Neural cell (in vitro differentiated cells): ENCODE measurements around the gene HIPK2. TPM values are rescaled to one million over a fixed set of nuclear protein-coding genes. Genes with fewer than 3 reads are reported as not detected.

Source experiments
- H2AFZ ChIP-seq: fragments of 200-600, 300-800 bp; sonication (generic), shearing (Covaris generic); 2 replicates; pipeline ENCODE4 v1.6.0; 2014; ENCODE audit warnings: low read depth, mild to moderate bottlenecking, antibody characterized with exemption, low read length, moderate library complexity
- H3F3A ChIP-seq: fragments of 200-600 bp; shearing (Covaris generic); 2 replicates; pipeline ENCODE4 v1.6.1; 2016; ENCODE audit warnings: mild to moderate bottlenecking, moderate library complexity, mixed read lengths, antibody characterized with exemption, low read length; ENCODE audit not compliant: insufficient read depth, poor library complexity, severe bottlenecking
- H3K27ac ChIP-seq: fragments of 200-600, 300-800 bp; sonication (generic), shearing (Covaris generic); 2 replicates; pipeline ENCODE4 v1.5.1; 2014; ENCODE audit warnings: mild to moderate bottlenecking, low read length, moderate library complexity
- H3K27me3 ChIP-seq: fragments of 300-800, 200-600 bp; sonication (generic), shearing (Covaris generic); 2 replicates; pipeline ENCODE4 v1.6.0; 2014; ENCODE audit warnings: mild to moderate bottlenecking, low read depth, low read length, moderate library complexity; ENCODE audit not compliant: insufficient read depth
- H3K36me3 ChIP-seq: fragments of 300-800, 200-600 bp; sonication (generic), shearing (Covaris generic); 2 replicates; pipeline ENCODE4 v1.5.1; 2014; ENCODE audit warnings: mild to moderate bottlenecking, antibody characterized with exemption, low read length, moderate library complexity; ENCODE audit not compliant: insufficient read depth
- H3K4me2 ChIP-seq: fragments of 300-800, 200-600 bp; sonication (generic), shearing (Covaris generic); 2 replicates; pipeline ENCODE4 v1.6.0; 2014; ENCODE audit warnings: mild to moderate bottlenecking, low read length
- H3K4me3 ChIP-seq: fragments of 300-800, 200-600 bp; sonication (generic), shearing (Covaris generic); 2 replicates; pipeline ENCODE4 v1.5.1; 2014; ENCODE audit warnings: mild to moderate bottlenecking, low read length, moderate library complexity
- H3K79me2 ChIP-seq: fragments of 200-600 bp; shearing (Covaris generic); replicated peaks from 2 replicates; pipeline ENCODE4 v1.6.0; 2014; ENCODE audit warnings: mild to moderate bottlenecking, low read length, moderate library complexity; ENCODE audit not compliant: insufficient read depth
- H3K9ac ChIP-seq: fragments of 300-800, 200-600 bp; sonication (generic), shearing (Covaris generic); 2 replicates; pipeline ENCODE4 v1.6.1; 2016; ENCODE audit warnings: mild to moderate bottlenecking, low read length, mixed read lengths
- H3K9me2 ChIP-seq: fragments of 200-600 bp; shearing (Covaris generic); 2 replicates; pipeline ENCODE4 v1.6.1; 2016; ENCODE audit warnings: mild to moderate bottlenecking, low read length, mixed read lengths; ENCODE audit not compliant: insufficient read depth
- H3K9me3 ChIP-seq: fragments of 200-600, 300-800 bp; sonication (generic), shearing (Covaris generic); 2 replicates; pipeline ENCODE4 v1.6.1; 2016; ENCODE audit warnings: mild to moderate bottlenecking, mixed run types, low read length, moderate library complexity, mixed read lengths
- H4K20me1 ChIP-seq: fragments of 200-600 bp; shearing (Covaris generic); 2 replicates; pipeline ENCODE4 v1.6.1; 2016; ENCODE audit warnings: mild to moderate bottlenecking, mixed run types; ENCODE audit not compliant: insufficient read depth
- EP300 ChIP-seq: fragments of 450-650 bp; conservative IDR thresholded peaks from 2 replicates; pipeline ENCODE4 v1.6.1; 2014; ENCODE audit warnings: antibody characterized with exemption, mild to moderate bottlenecking, moderate library complexity; ENCODE audit not compliant: poor library complexity, severe bottlenecking
- EZH2 ChIP-seq: fragments of 200-600, 300-800 bp; shearing (Covaris generic), sonication (generic); IDR thresholded peaks from 2 replicates; pipeline ENCODE4 v1.6.1; 2014; ENCODE audit warnings: antibody characterized with exemption, low read length, borderline replicate concordance, mild to moderate bottlenecking; ENCODE audit not compliant: insufficient read depth, poor library complexity, severe bottlenecking
- MXI1 ChIP-seq: fragments of 450-650 bp; conservative IDR thresholded peaks from 2 replicates; pipeline ENCODE4 v1.6.1; 2014; ENCODE audit warnings: antibody characterized with exemption, mild to moderate bottlenecking; ENCODE audit not compliant: poor library complexity, severe bottlenecking
- POLR2AphosphoS5 ChIP-seq: IDR thresholded peaks from 2 replicates; pipeline ENCODE4 v1.6.1; 2012
- RAD21 ChIP-seq: fragments of 450-650 bp; conservative IDR thresholded peaks from 2 replicates; pipeline ENCODE4 v1.6.1; 2014; ENCODE audit warnings: antibody characterized with exemption, mild to moderate bottlenecking, moderate library complexity
- SMC3 ChIP-seq: fragments of 450-650 bp; conservative IDR thresholded peaks from 2 replicates; pipeline ENCODE4 v1.6.1; 2014; ENCODE audit warnings: antibody characterized with exemption, mild to moderate bottlenecking, moderate library complexity; ENCODE audit not compliant: poor library complexity
- TAF1 ChIP-seq: IDR thresholded peaks from 2 replicates; pipeline ENCODE4 v1.6.1; 2012; ENCODE audit warnings: low read depth
- polyA plus RNA-seq: library from polyadenylated mRNA; depleted of rRNA; stranded (reverse); fragments of >200 nt; gene quantifications from 2 replicates; pipeline ENCODE4 v1.2.3, GENCODE V29; 2014
- TF ChIP-seq, protein P1 (sequence below): IDR thresholded peaks from 2 replicates; pipeline ENCODE4 v1.6.1; 2012; ENCODE audit warnings: borderline replicate concordance
- TF ChIP-seq, protein P2 (sequence below): fragments of 450-650 bp; IDR thresholded peaks from 2 replicates; pipeline ENCODE4 v1.5.1; 2014; ENCODE audit warnings: antibody characterized with exemption, mild to moderate bottlenecking, moderate library complexity; ENCODE audit not compliant: poor library complexity, severe bottlenecking

The HIPK2 gene
- polyA plus RNA-seq, 1 donor from 2014 or later: 8.5 TPM

DNA sequence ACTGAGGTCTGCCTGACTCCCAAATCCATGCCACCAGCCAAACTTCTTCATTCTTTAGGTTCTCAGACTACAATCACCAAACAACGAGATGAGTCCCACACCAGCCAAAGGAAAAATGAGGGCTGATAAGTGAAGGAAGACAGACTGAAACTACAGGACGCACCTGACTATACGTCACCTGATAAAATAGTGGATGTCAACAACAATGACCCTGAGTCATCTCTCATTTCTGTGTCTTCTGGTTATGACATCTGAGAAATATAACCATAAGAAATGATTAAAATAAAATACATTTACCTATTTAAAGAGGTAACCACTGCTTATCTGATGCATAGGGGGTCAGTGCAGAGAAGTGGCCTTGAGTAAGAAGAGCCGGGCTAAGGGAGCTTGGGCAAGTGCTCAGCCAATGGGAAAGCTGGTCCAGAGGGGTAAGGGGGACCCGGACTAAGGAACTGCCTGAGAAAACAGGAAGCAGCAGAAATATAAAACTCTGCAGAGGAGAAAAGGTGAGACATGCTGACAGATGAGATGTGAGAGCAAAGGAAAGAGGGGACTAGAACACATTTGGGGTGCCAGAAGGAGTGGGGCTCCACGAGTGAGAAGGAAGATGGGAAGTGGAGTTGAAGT, 51.8 kb downstream of the HIPK2 start:
- Histone ChIP-seq H3K36me3 (no peaks in the 10 kb centered on the region), H3K4me2 (no peak overlapping the region), H2AFZ (no peak overlapping the region), H3K27ac (no peak overlapping the region), H3K9me3 (no peaks in the 10 kb centered on the region), H3K9ac (no peak overlapping the region), H3K27me3 (no peaks in the 10 kb centered on the region), H3K9me2 (no peaks in the 10 kb centered on the region), H4K20me1 (no peaks in the 10 kb centered on the region), H3K79me2 (peaks cover 59% of the 10 kb centered on the region), H3K4me3 (no peak overlapping the region), H3F3A (no peaks in the 10 kb centered on the region)
- TF ChIP-seq, protein P1, sequence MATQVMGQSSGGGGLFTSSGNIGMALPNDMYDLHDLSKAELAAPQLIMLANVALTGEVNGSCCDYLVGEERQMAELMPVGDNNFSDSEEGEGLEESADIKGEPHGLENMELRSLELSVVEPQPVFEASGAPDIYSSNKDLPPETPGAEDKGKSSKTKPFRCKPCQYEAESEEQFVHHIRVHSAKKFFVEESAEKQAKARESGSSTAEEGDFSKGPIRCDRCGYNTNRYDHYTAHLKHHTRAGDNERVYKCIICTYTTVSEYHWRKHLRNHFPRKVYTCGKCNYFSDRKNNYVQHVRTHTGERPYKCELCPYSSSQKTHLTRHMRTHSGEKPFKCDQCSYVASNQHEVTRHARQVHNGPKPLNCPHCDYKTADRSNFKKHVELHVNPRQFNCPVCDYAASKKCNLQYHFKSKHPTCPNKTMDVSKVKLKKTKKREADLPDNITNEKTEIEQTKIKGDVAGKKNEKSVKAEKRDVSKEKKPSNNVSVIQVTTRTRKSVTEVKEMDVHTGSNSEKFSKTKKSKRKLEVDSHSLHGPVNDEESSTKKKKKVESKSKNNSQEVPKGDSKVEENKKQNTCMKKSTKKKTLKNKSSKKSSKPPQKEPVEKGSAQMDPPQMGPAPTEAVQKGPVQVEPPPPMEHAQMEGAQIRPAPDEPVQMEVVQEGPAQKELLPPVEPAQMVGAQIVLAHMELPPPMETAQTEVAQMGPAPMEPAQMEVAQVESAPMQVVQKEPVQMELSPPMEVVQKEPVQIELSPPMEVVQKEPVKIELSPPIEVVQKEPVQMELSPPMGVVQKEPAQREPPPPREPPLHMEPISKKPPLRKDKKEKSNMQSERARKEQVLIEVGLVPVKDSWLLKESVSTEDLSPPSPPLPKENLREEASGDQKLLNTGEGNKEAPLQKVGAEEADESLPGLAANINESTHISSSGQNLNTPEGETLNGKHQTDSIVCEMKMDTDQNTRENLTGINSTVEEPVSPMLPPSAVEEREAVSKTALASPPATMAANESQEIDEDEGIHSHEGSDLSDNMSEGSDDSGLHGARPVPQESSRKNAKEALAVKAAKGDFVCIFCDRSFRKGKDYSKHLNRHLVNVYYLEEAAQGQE: no peak
- TF ChIP-seq EP300 (no peak), SMC3 (no peak), EZH2 (no peak), POLR2AphosphoS5 (no peak), TAF1 (no peak), MXI1 (no peak), RAD21 (no peak)
- TF ChIP-seq, protein P2, sequence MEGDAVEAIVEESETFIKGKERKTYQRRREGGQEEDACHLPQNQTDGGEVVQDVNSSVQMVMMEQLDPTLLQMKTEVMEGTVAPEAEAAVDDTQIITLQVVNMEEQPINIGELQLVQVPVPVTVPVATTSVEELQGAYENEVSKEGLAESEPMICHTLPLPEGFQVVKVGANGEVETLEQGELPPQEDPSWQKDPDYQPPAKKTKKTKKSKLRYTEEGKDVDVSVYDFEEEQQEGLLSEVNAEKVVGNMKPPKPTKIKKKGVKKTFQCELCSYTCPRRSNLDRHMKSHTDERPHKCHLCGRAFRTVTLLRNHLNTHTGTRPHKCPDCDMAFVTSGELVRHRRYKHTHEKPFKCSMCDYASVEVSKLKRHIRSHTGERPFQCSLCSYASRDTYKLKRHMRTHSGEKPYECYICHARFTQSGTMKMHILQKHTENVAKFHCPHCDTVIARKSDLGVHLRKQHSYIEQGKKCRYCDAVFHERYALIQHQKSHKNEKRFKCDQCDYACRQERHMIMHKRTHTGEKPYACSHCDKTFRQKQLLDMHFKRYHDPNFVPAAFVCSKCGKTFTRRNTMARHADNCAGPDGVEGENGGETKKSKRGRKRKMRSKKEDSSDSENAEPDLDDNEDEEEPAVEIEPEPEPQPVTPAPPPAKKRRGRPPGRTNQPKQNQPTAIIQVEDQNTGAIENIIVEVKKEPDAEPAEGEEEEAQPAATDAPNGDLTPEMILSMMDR: no peak

DNA sequence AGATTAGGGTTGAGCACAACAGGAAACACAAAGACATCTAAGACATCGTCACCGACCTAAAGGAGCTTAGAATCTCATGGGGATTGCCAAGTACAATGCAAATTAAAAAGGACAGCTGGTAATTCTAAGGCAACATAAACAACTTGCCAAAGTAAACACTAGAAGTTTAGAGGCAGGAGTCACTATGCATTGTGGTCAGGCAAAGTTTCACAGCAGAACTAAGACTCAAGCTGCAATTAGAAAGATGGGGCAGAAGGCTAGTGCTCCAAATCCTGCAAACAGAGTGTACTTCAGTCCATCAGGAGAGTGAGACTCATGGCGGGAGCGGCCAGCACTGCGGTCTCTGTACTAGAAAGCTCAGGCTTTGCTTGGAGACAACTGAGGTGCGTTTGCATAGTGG, 52.7 kb downstream of the HIPK2 start:
- Histone ChIP-seq H2AFZ (no peak overlapping the region), H3K9ac (no peak overlapping the region), H3K9me3 (no peaks in the 10 kb centered on the region), H3K4me3 (no peak overlapping the region), H3K9me2 (no peaks in the 10 kb centered on the region), H3K79me2 (peaks cover 61% of the 10 kb centered on the region), H3K36me3 (no peaks in the 10 kb centered on the region), H3K27me3 (no peaks in the 10 kb centered on the region), H3F3A (no peaks in the 10 kb centered on the region), H4K20me1 (no peaks in the 10 kb centered on the region), H3K4me2 (no peak overlapping the region), H3K27ac (no peak overlapping the region)
- TF ChIP-seq EZH2: no peak

DNA sequence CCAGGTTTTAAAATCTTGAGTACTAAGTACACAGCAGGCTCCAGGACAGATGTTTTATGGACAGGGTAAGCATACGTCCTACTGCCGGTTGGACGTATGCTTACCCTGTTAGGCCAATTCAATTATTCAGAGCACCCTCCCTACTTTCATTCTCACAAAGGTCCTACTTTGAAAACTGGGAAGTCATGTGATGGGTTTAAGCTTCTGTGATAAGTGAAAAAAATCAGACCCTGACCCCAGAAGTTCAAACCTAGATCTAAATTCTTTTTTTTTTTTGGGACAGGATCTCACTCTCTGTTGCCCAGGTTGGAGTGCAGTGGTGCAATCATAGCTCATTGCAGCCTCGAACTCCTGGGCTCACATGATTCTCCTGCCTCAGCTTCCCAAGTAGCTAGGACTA, 55.2 kb downstream of the HIPK2 start:
- H3K27me3 ChIP-seq: no peaks in the 10 kb centered on the region
- no peak overlapping the region for H3K9ac ChIP-seq
- no peak overlapping the region for H3K4me3 ChIP-seq
- no peaks in the 10 kb centered on the region for H3K9me2 ChIP-seq
- H3K27ac ChIP-seq: no peak overlapping the region
- H2AFZ ChIP-seq: no peak overlapping the region
- H3K9me3 ChIP-seq: no peaks in the 10 kb centered on the region
- H3K4me2 ChIP-seq: no peak overlapping the region
- H4K20me1 ChIP-seq: no peaks in the 10 kb centered on the region
- peaks cover 57% of the 10 kb centered on the region for H3K79me2 ChIP-seq
- no peaks in the 10 kb centered on the region for H3F3A ChIP-seq
- H3K36me3 ChIP-seq: no peaks in the 10 kb centered on the region
- TF ChIP-seq, protein P2: no peak
- TF ChIP-seq RAD21 (no peak), MXI1 (no peak), EP300 (no peak), POLR2AphosphoS5 (no peak), EZH2 (no peak), SMC3 (no peak), TAF1 (no peak)
- TF ChIP-seq, protein P1: no peak
